ENCODE results near the gene RAC2.

DNA sequence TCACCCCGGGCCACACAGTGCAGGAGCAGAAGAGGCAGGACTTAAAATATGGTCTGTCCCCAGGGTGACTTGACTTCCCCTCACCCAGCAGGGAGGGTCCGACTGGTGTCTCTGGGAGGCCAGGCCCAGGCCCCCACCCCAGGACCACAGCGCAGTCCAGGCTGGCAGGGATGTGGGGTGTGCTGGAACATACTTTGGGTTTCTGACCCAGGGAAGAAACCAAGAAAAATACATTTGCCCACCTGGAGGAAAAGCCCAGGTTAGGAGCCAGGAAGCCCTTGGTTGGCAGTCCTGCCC lies 61.2 kb downstream of the RAC2 start:
- TF ChIP-seq CTCF (IDR thresholded peaks at IDR 0.05) (no peak), POLR2A (IDR thresholded peaks at IDR 0.05) (no peak), POLR2AphosphoS5 (IDR thresholded peaks at IDR 0.05) (no peak)
